Neural cell (in vitro differentiated cells): ENCODE data around the gene SH3RF2.

ENCODE experiments used
- CTCF ChIP-seq: fragments of 450-650 bp; IDR thresholded peaks from 2 replicates; pipeline ENCODE4 v1.5.1; 2014; ENCODE audit warnings: antibody characterized with exemption, mild to moderate bottlenecking, moderate library complexity; ENCODE audit not compliant: poor library complexity, severe bottlenecking
- EP300 ChIP-seq: fragments of 450-650 bp; conservative IDR thresholded peaks from 2 replicates; pipeline ENCODE4 v1.6.1; 2014; ENCODE audit warnings: antibody characterized with exemption, mild to moderate bottlenecking, moderate library complexity; ENCODE audit not compliant: poor library complexity, severe bottlenecking
- EZH2 ChIP-seq: fragments of 200-600, 300-800 bp; shearing (Covaris generic), sonication (generic); IDR thresholded peaks from 2 replicates; pipeline ENCODE4 v1.6.1; 2014; ENCODE audit warnings: antibody characterized with exemption, low read length, borderline replicate concordance, mild to moderate bottlenecking; ENCODE audit not compliant: insufficient read depth, poor library complexity, severe bottlenecking
- RAD21 ChIP-seq: fragments of 450-650 bp; conservative IDR thresholded peaks from 2 replicates; pipeline ENCODE4 v1.6.1; 2014; ENCODE audit warnings: antibody characterized with exemption, mild to moderate bottlenecking, moderate library complexity
- REST ChIP-seq: IDR thresholded peaks from 2 replicates; pipeline ENCODE4 v1.6.1; 2012; ENCODE audit warnings: borderline replicate concordance
- SMC3 ChIP-seq: fragments of 450-650 bp; conservative IDR thresholded peaks from 2 replicates; pipeline ENCODE4 v1.6.1; 2014; ENCODE audit warnings: antibody characterized with exemption, mild to moderate bottlenecking, moderate library complexity; ENCODE audit not compliant: poor library complexity
- TAF1 ChIP-seq: IDR thresholded peaks from 2 replicates; pipeline ENCODE4 v1.6.1; 2012; ENCODE audit warnings: low read depth

GRCh38 chr5:146013761-146014160 lies 77.4 kb downstream of the SH3RF2 start:
- no peak for TF ChIP-seq CTCF
- TF ChIP-seq SMC3 = no peak
- no peak for TF ChIP-seq RAD21
- no peak for TF ChIP-seq EZH2
- TF ChIP-seq TAF1 = no peak
- no peak for TF ChIP-seq REST
- no peak for TF ChIP-seq EP300
